Measurements from ENCODE around the gene EGR4. TPM values are rescaled to one million over a fixed set of nuclear protein-coding genes. Genes with fewer than 3 reads are reported as not detected.
"Not testable (repeated sequence)": the region's sequence is repeated elsewhere in the genome, so short reads cannot be mapped to it uniquely, and the experiment has no call there.

The EGR4 gene
- polyA plus RNA-seq, 1 of the 3 experiments (the other 2 are of a cell fraction), result 0.02 TPM

DNA sequence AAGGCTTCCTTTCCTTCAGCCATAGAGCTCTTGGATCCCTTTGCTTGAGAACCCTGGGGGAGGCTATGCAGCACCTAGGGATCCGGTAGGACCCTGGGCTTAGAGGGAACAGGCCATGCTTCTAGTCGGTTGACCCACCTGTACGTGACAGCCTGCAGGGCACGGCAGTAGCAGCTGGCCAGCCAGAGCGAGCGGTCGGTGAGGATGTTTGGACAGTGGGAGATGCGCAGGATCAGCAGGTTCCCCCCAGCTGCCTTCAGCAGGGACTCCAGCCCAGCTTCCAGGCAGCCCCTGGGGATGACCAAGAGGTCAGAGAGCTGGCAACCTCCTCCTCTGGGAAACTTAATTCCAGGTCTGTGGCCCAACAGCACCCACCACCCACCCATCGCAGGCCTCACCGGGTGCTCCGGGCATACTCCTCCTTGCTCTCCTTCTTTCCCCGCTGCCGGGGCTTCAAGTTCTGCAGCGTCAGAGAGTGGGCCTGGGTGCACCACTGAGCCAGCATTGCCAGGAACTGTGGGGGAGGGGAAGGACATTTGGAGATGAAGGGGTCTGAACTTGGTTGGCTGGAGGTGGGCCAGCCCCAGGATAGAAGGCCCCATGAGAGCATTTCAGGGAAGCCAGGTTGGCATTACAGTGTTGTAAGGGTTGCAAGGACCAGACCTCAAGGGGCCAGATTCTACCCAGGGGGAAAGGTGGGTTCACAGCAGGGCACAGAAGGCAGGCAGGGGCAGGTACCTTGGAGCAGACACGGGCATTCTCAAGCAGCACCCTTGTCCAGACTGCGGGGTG lies 29.6 kb downstream of the EGR4 start:
- Histone ChIP-seq H4K20me1 (ENCODE audit: insufficient read depth) (no peaks in the 10 kb centered on the region), H3K9me2 (no peaks in the 10 kb centered on the region), H2AFZ (ENCODE audit: low read depth) (no peak overlapping the region), H3K4me1 (ENCODE audit: control insufficient read depth in 1 of 2, insufficient read depth in 2 of 2, low read depth in 1 of 2, low read length in 1 of 2) (no peaks in the 10 kb centered on the region; a peak in 1 of 4 replicates), H3K27me3 (ENCODE audit: insufficient read depth) (no peaks in the 10 kb centered on the region), H3K79me2 (ENCODE audit: insufficient read depth) (no peaks in the 10 kb centered on the region), H3K9me3 (no peaks in the 10 kb centered on the region), H3K9ac (no peak overlapping the region), H3K4me3 (ENCODE audit: low read depth in 2 of 2, low read length in 1 of 2) (no peak overlapping the region), H3K27ac (ENCODE audit: low read depth in 2 of 2, low read length in 1 of 2) (no peak overlapping the region), H3K4me2 (no peak overlapping the region), H3F3A (replicated peaks; ENCODE audit: insufficient read depth) (no peaks in the 10 kb centered on the region), H3K36me3 (replicated peaks in 1 of 2; ENCODE audit: control insufficient read depth in 1 of 2, insufficient read depth in 2 of 2, low read length in 1 of 2) (no peaks in the 10 kb centered on the region)
- ChIA-PET POLR2A (no interaction called here), CTCF (interaction anchor here (0.6 to 1.2 kb wide), 2 partner anchors 10 to 327 kb away, joined by 3 to 4 read pairs; no protein-coding TSS in a partner anchor)
- TF ChIP-seq TAF1 (IDR thresholded peaks at IDR 0.05; ENCODE audit: borderline replicate concordance, low read depth, low read length) (no peak), RFX5 (IDR thresholded peaks at IDR 0.05; ENCODE audit: low read length) (no peak), TCF12 (IDR thresholded peaks at IDR 0.05) (no peak), MXI1 (IDR thresholded peaks at IDR 0.05; ENCODE audit: low read depth, low read length) (no peak), CHD2 (IDR thresholded peaks at IDR 0.05; ENCODE audit: low read length, partially characterized antibody) (no peak)
- TF ChIP-seq, protein P1, sequence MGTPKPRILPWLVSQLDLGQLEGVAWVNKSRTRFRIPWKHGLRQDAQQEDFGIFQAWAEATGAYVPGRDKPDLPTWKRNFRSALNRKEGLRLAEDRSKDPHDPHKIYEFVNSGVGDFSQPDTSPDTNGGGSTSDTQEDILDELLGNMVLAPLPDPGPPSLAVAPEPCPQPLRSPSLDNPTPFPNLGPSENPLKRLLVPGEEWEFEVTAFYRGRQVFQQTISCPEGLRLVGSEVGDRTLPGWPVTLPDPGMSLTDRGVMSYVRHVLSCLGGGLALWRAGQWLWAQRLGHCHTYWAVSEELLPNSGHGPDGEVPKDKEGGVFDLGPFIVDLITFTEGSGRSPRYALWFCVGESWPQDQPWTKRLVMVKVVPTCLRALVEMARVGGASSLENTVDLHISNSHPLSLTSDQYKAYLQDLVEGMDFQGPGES (IDR thresholded peaks at IDR 0.05; ENCODE audit: low read depth, low read length), result no peak
- WGBS (ENCODE audit: low lambda C conversion rate), result 95% methylated on average over 9 of the region's 16 CpGs
- no peak for DNase-seq

DNA sequence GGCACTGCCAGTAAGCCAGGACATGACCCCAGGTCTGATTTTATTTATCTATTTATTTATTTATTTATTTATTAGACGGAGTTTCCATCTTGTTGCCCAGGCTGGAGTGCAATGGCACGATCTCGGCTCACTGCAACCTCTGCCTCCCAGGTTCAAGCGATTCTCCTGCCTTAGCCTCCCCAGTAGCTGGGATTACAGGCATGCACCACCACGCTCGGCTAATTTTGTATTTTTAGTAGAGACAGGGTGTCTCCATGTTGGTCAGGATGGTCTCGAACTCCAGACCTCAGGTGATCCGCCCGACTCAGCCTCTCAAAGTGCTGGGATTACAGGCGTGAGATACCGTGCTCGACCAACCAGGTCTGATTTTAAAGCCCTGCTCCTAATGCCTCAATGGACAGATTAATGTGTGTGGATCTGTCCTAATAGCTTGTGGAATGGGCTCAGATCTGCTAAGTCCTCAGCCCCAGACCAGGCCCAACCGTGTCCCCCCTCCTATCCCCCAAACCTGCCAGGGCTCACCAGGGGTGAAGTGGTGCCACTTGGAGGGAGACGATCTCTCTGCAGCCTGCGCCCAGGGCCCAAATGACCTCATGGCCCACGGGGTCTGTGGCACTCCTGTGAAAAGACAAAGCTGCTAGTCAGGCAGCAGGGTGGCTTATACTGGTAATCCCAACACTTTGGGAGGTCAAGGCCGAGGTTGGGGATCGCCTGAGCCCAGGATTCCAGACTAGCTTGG lies 30.5 kb downstream of the EGR4 start:
- H3K79me2 ChIP-seq (ENCODE audit: insufficient read depth); H3K27ac ChIP-seq (ENCODE audit: low read depth in 2 of 2, low read length in 1 of 2); H3K9me2 ChIP-seq; DNase-seq; H4K20me1 ChIP-seq (ENCODE audit: insufficient read depth); H3K9me3 ChIP-seq; H3K4me2 ChIP-seq; H3K4me3 ChIP-seq (ENCODE audit: low read depth in 2 of 2, low read length in 1 of 2); H3F3A ChIP-seq (replicated peaks; ENCODE audit: insufficient read depth); H2AFZ ChIP-seq (ENCODE audit: low read depth); H3K4me1 ChIP-seq (ENCODE audit: control insufficient read depth in 1 of 2, insufficient read depth in 2 of 2, low read depth in 1 of 2, low read length in 1 of 2); POLR2A ChIA-PET; H3K36me3 ChIP-seq (replicated peaks in 1 of 2; ENCODE audit: control insufficient read depth in 1 of 2, insufficient read depth in 2 of 2, low read length in 1 of 2); H3K27me3 ChIP-seq (ENCODE audit: insufficient read depth); H3K9ac ChIP-seq: not testable (repeated sequence)
- WGBS (ENCODE audit: low lambda C conversion rate), result 92% methylated on average over 18 of the region's 18 CpGs
- CTCF ChIA-PET, result interaction anchor here (1.2 kb wide), 1 partner anchor 11 kb away, joined by 3 read pairs; no protein-coding TSS in a partner anchor

DNA sequence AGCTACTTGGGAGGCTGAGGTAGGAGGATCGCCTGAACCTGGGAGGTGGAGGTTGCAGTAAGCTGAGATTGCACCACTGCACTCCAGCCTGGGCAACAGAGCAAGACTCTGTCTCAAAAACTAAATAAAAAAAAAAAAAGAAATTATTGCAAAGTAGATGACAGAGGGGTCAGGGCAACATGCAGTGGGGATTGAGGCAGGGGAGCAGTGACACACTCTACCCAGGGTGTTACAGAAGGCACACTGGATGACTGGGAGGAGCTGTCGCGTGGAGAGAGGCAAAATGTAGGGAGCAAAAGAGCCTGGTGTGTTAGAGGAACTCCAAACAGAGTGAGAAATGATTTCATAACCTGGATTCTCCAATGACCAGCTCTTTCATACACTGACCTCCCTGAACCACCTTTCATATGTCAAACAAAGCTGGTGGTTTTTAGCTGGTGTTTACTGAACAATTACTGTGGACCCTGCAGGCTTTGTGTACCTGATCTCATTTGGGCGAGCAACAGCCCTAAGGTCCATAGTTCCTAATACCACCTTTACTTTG lies 31.2 kb downstream of the EGR4 start:
- no peaks in the 10 kb centered on the region for H3K79me2 ChIP-seq (ENCODE audit: insufficient read depth)
- H3K4me1 ChIP-seq (ENCODE audit: control insufficient read depth in 1 of 2, insufficient read depth in 2 of 2, low read depth in 1 of 2, low read length in 1 of 2), result no peaks in the 10 kb centered on the region; a peak in 1 of 4 replicates
- TF ChIP-seq ELF1 (IDR thresholded peaks at IDR 0.05), result no peak
- H4K20me1 ChIP-seq (ENCODE audit: insufficient read depth), result no peaks in the 10 kb centered on the region
- DNase-seq, result no peak
- H3K36me3 ChIP-seq (replicated peaks in 1 of 2; ENCODE audit: control insufficient read depth in 1 of 2, insufficient read depth in 2 of 2, low read length in 1 of 2), result no peaks in the 10 kb centered on the region
- no peaks in the 10 kb centered on the region for H3K9me3 ChIP-seq
- H3K4me2 ChIP-seq, result no peak overlapping the region
- ChIA-PET CTCF (interaction anchor here (0.9 to 1.2 kb wide), 2 partner anchors 11 to 29 kb away, joined by 3 read pairs; no protein-coding TSS in a partner anchor), POLR2A (no interaction called here)
- WGBS (ENCODE audit: low lambda C conversion rate), result 89% methylated on average over 4 of the region's 4 CpGs
- no peaks in the 10 kb centered on the region for H3F3A ChIP-seq (replicated peaks; ENCODE audit: insufficient read depth)
- H2AFZ ChIP-seq (ENCODE audit: low read depth), result no peak overlapping the region
- no peaks in the 10 kb centered on the region for H3K27me3 ChIP-seq (ENCODE audit: insufficient read depth)
- no peaks in the 10 kb centered on the region for H3K9me2 ChIP-seq
- H3K27ac ChIP-seq (ENCODE audit: low read depth in 2 of 2, low read length in 1 of 2), result no peak overlapping the region
- no peak overlapping the region for H3K4me3 ChIP-seq (ENCODE audit: low read depth in 2 of 2, low read length in 1 of 2)
- no peak overlapping the region for H3K9ac ChIP-seq
